Caco-2 (cell line): ENCODE data around the gene TNRC6B. TPM values are rescaled to one million over a fixed set of nuclear protein-coding genes. Genes with fewer than 3 reads are reported as not detected.
"Not testable (repeated sequence)": the region's sequence is repeated elsewhere in the genome, so short reads cannot be mapped to it uniquely, and the experiment has no call there.

Experiments used
- BruUV-seq: library from RNA; stranded (reverse); fragments of 400-500 nt; replicated peaks from 2 replicates; lab custom pipeline; 2021; lab: Mats Ljungman, UMichigan
- CTCF ChIA-PET: fragments of 300-600 bp; sonication (Branson Sonifier 250); formaldehyde crosslinking; loops from one replicate; lab custom pipeline; 2022; ENCODE audit warnings: antibody characterized with exemption; lab: Charles Lee
- POLR2A ChIA-PET: fragments of 300-600 bp; sonication (Branson Sonifier 250); formaldehyde crosslinking; loops from one replicate; lab custom pipeline; 2022; ENCODE audit warnings: antibody characterized with exemption; lab: Charles Lee
- DNase-seq, 2 experiments: peaks; one replicate each; pipeline versions ENCODE4 v3.0.0 to v3.0.0-alpha.2; 2020 to 2022
- H3K27me3 ChIP-seq: replicated peaks from 2 replicates; pipeline ENCODE4 v1.6.0; 2011; ENCODE audit warnings: low read length; ENCODE audit not compliant: control insufficient read depth, insufficient read depth
- H3K36me3 ChIP-seq: 2 replicates; pipeline ENCODE4 v1.5.1; 2011; ENCODE audit warnings: low read length; ENCODE audit not compliant: control insufficient read depth, insufficient read depth
- H3K4me1 ChIP-seq: fragments of 250-450 bp; sonication (Bioruptor Pico); 2 replicates; pipeline ENCODE4 v1.5.1; 2020; ENCODE audit warnings: mild to moderate bottlenecking
- H3K4me3 ChIP-seq: 2 replicates; pipeline ENCODE4 v1.5.1; 2011; ENCODE audit warnings: low read depth, mild to moderate bottlenecking, control low read depth, low read length
- H3K9me3 ChIP-seq: fragments of 250-450 bp; sonication (Bioruptor Pico); 2 replicates; pipeline ENCODE4 v1.5.1; 2020; ENCODE audit warnings: mild to moderate bottlenecking, moderate library complexity
- H3K27ac Mint-ChIP-seq: one replicate; pipeline ENCODE4 v1.8.0; 2022; ENCODE audit warnings: mixed read lengths; ENCODE audit not compliant: unreplicated experiment
- H3K27me3 Mint-ChIP-seq: one replicate; pipeline ENCODE4 v1.8.0; 2022; ENCODE audit warnings: mixed read lengths; ENCODE audit not compliant: insufficient read depth, unreplicated experiment
- H3K36me3 Mint-ChIP-seq: one replicate; pipeline ENCODE4 v1.8.0; 2022; ENCODE audit warnings: mild to moderate bottlenecking, mixed read lengths; ENCODE audit not compliant: insufficient read depth, unreplicated experiment
- H3K4me1 Mint-ChIP-seq: one replicate; pipeline ENCODE4 v1.8.0; 2022; ENCODE audit warnings: low read depth, mixed read lengths; ENCODE audit not compliant: unreplicated experiment
- H3K4me3 Mint-ChIP-seq: one replicate; pipeline ENCODE4 v1.8.0; 2022; ENCODE audit warnings: mild to moderate bottlenecking, moderate library complexity, mixed read lengths; ENCODE audit not compliant: unreplicated experiment
- H3K9me3 Mint-ChIP-seq: one replicate; pipeline ENCODE4 v1.8.0; 2022; ENCODE audit warnings: mixed read lengths; ENCODE audit not compliant: unreplicated experiment
- intact Hi-C: fragments of 100-400 bp; cut with micrococcal nuclease; formaldehyde crosslinking; loops from one replicate; pipeline ENCODE4 v1.10.0; 2022; ENCODE audit not compliant: unreplicated experiment
- total RNA-seq: library from RNA; stranded (reverse); gene quantifications from 2 replicates; pipeline ENCODE4 v1.2.3, GENCODE V29; 2022
- TF ChIP-seq, protein P1 (sequence below), 2 experiments: fragments of 200-600 bp in 1 of 2; IDR thresholded peaks; 1 replicate in 1 of 2; 2 replicates in 1 of 2; pipeline versions ENCODE4 v1.5.1 to v1.8.0; 2011 to 2022; ENCODE audit warnings: antibody characterized with exemption in 1 of 2, control low read depth in 1 of 2, inconsistent platforms in 1 of 2, low read depth in 1 of 2, low read length in 1 of 2, mild to moderate bottlenecking in 1 of 2, moderate library complexity in 1 of 2; ENCODE audit not compliant: insufficient read depth in 1 of 2, severe bottlenecking in 1 of 2, unreplicated experiment in 1 of 2

Gene TNRC6B
- total RNA-seq, 1 experiment from 2014 or later = 23.5 TPM

DNA sequence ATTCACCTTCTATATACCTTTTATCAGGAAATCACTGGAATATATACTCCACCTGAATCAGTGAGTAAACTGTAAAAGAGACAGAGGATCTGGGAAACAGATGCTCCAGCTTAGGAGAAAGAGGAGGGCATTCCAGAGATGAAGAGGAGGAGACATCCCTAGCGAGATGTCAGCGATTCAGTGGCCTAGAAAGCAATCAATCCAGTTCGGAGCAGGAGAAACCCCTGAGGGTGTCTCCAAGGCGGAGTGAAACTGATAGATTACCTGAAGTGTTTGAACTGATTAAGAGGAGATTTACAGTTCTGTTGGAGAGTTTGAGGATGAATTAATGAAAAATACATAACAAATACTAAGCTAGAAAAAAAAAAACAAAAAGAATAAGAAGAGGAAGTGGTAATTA lies 24.5 kb upstream of the TNRC6B start:
- ChIA-PET POLR2A (interaction anchor here (0.7 kb wide), 1 partner anchor 13 kb away, joined by 4 read pairs; no protein-coding TSS in a partner anchor), CTCF (no interaction called here)
- Mint-ChIP-seq H3K36me3 (no peaks in the 10 kb centered on the region), H3K4me3 (no peak overlapping the region), H3K4me1 (peaks cover 21% of the 10 kb centered on the region), H3K9me3 (no peaks in the 10 kb centered on the region), H3K27ac (no peak overlapping the region), H3K27me3 (no peaks in the 10 kb centered on the region)
- Histone ChIP-seq H3K4me1 (peaks cover 8% of the 10 kb centered on the region), H3K27me3 (no peaks in the 10 kb centered on the region), H3K36me3 (no peaks in the 10 kb centered on the region), H3K9me3 (no peaks in the 10 kb centered on the region), H3K4me3 (no peak overlapping the region)
- no TSS peak for BruUV-seq
- DNase-seq = peak in 1 of 2 experiments; percentile 7
- TF ChIP-seq, protein P1, sequence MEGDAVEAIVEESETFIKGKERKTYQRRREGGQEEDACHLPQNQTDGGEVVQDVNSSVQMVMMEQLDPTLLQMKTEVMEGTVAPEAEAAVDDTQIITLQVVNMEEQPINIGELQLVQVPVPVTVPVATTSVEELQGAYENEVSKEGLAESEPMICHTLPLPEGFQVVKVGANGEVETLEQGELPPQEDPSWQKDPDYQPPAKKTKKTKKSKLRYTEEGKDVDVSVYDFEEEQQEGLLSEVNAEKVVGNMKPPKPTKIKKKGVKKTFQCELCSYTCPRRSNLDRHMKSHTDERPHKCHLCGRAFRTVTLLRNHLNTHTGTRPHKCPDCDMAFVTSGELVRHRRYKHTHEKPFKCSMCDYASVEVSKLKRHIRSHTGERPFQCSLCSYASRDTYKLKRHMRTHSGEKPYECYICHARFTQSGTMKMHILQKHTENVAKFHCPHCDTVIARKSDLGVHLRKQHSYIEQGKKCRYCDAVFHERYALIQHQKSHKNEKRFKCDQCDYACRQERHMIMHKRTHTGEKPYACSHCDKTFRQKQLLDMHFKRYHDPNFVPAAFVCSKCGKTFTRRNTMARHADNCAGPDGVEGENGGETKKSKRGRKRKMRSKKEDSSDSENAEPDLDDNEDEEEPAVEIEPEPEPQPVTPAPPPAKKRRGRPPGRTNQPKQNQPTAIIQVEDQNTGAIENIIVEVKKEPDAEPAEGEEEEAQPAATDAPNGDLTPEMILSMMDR (IDR thresholded peaks at IDR 0.05; ENCODE audit: insufficient read depth in 1 of 2, low read depth in 1 of 2, low read length in 1 of 2, severe bottlenecking in 1 of 2, unreplicated experiment in 1 of 2) = no peak
- intact Hi-C loops = no loop called here

DNA sequence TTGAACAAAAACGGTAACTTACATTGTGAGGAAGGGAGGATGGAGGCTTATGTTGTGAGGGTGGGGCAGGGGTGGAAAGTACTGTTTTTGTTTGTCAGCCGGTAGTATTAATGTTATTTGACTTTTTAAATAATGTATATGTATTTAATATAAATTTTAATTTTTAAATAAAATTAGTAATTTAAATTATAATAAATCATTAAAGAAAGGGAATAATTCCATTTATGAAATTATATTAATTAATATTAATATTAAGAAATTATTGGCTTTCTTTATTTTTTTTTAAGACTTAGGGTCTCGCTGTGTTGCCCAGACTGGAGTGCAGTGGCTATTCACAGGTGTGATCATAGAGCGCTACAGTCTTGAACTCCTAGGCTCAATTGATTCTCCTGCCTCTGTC lies 24.0 kb upstream of the TNRC6B start:
- no peak overlapping the region for H3K27ac Mint-ChIP-seq
- H3K36me3 ChIP-seq = no peaks in the 10 kb centered on the region
- no peaks in the 10 kb centered on the region for H3K27me3 Mint-ChIP-seq
- TF ChIP-seq, protein P1 (IDR thresholded peaks at IDR 0.05; ENCODE audit: insufficient read depth in 1 of 2, low read depth in 1 of 2, low read length in 1 of 2, severe bottlenecking in 1 of 2, unreplicated experiment in 1 of 2) = no peak
- intact Hi-C loops = no loop called here
- H3K36me3 Mint-ChIP-seq = no peaks in the 10 kb centered on the region
- no peaks in the 10 kb centered on the region for H3K27me3 ChIP-seq
- H3K4me3 ChIP-seq = no peak overlapping the region
- H3K9me3 ChIP-seq = no peaks in the 10 kb centered on the region
- ChIA-PET POLR2A (interaction anchor here (0.7 kb wide), 1 partner anchor 13 kb away, joined by 4 read pairs; no protein-coding TSS in a partner anchor), CTCF (no interaction called here)
- no peak overlapping the region for H3K4me3 Mint-ChIP-seq
- H3K4me1 Mint-ChIP-seq = peaks cover 21% of the 10 kb centered on the region
- peaks cover 8% of the 10 kb centered on the region for H3K4me1 ChIP-seq
- BruUV-seq = no TSS peak
- no peaks in the 10 kb centered on the region for H3K9me3 Mint-ChIP-seq
- DNase-seq = no peak

DNA sequence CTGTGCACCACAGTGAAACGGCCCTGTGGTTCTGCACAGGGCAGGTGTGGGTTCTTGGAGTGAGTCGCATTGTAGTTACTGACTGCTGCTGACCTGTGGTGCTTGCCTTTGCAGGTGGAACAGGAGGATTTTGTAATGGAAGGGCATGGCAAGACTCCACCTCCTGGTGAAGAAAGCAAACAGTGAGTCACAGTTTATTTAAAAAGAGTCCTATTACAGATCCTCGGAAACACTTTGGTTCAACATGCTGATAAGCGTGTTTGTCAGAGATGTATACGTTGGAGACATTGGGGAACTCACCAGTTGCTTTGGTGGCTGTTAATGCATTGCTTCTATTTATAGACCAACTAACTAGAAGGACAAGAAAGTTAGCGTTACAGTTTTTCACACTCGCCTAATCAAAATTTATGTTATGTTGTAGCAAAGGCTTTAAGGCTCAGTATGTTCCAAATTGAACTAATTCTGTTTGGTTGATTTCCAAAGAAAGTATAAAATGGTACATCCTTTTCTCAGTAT lies 21.7 kb upstream of the TNRC6B start:
- DNase-seq = peak; percentile 79 to 81
- Histone ChIP-seq H3K9me3 (no peaks in the 10 kb centered on the region), H3K27me3 (no peaks in the 10 kb centered on the region), H3K36me3 (no peaks in the 10 kb centered on the region), H3K4me1 (peaks cover 8% of the 10 kb centered on the region), H3K4me3 (no peak overlapping the region)
- Mint-ChIP-seq H3K27me3 (no peaks in the 10 kb centered on the region), H3K4me1 (peaks cover 21% of the 10 kb centered on the region), H3K4me3 (no peak overlapping the region), H3K27ac (peak overlapping the region; percentile 57), H3K36me3 (no peaks in the 10 kb centered on the region), H3K9me3 (no peaks in the 10 kb centered on the region)
- ChIA-PET CTCF (no interaction called here), POLR2A (no interaction called here)
- intact Hi-C loops = loop anchor here (1.0 kb wide), 2 partner anchors 21 to 112 kb away; partner anchors contain the start of gene TNRC6B
- TF ChIP-seq, protein P1 (IDR thresholded peaks at IDR 0.05; ENCODE audit: insufficient read depth in 1 of 2, low read depth in 1 of 2, low read length in 1 of 2, severe bottlenecking in 1 of 2, unreplicated experiment in 1 of 2) = peak in 1 of 2 experiments; percentile 16
- BruUV-seq = no TSS peak

DNA sequence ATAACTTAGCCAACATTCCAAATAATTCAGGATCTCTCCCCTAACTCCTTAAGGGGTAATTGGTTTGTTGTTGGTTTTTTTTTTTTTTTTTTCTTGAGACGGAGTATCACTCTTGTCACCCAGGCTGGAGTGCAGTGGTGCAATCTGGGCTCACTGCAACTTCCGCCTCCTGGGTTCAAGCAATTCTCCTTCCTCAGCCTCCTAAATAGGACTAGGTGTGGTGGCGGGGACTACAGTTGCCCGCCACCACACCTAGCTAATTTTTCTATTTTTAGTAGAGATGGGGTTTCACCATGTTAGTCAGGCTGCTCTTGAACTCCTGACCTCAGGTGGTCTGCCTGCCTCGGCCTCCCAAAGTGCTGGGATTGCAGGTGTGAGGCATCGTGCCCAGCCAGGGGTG lies 21.0 kb upstream of the TNRC6B start:
- peaks cover 17% of the 10 kb centered on the region for H3K4me1 Mint-ChIP-seq
- CTCF ChIA-PET, BruUV-seq, H3K4me3 Mint-ChIP-seq, H3K4me3 ChIP-seq, H3K36me3 ChIP-seq, H3K27ac Mint-ChIP-seq, H3K9me3 Mint-ChIP-seq, H3K36me3 Mint-ChIP-seq, H3K27me3 Mint-ChIP-seq, H3K9me3 ChIP-seq, POLR2A ChIA-PET, H3K4me1 ChIP-seq, H3K27me3 ChIP-seq, DNase-seq: not testable (repeated sequence)
- intact Hi-C loops = loop anchor here (1.0 kb wide), 2 partner anchors 21 to 112 kb away; partner anchors contain the start of gene TNRC6B
